ENCODE data around the gene SPATA13.

DNA sequence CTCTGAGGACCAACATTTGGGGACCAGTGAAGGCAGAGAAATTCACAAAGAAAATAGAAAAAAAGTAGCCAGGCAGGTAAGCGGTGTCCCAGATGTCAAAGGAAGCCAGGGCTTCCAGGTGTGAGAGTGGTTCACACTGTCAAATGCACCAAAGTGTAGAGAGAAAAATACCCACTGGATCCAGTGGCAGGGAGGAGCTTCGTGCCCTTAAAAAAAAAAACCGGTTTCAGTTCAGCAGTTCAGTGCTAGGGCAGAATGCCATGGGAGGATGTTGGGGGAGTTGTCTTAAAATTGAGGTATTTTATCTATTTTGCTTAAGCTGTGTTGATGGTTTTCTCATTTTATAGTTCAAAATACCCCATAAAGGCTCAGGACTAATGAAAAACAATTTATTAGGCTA is 101.0 kb downstream of the SPATA13 start:
- TF ChIP-seq POLR2AphosphoS5 (IDR thresholded peaks at IDR 0.05) (no peak), POLR2A (IDR thresholded peaks at IDR 0.05) (no peak)
- TF ChIP-seq, protein P1, sequence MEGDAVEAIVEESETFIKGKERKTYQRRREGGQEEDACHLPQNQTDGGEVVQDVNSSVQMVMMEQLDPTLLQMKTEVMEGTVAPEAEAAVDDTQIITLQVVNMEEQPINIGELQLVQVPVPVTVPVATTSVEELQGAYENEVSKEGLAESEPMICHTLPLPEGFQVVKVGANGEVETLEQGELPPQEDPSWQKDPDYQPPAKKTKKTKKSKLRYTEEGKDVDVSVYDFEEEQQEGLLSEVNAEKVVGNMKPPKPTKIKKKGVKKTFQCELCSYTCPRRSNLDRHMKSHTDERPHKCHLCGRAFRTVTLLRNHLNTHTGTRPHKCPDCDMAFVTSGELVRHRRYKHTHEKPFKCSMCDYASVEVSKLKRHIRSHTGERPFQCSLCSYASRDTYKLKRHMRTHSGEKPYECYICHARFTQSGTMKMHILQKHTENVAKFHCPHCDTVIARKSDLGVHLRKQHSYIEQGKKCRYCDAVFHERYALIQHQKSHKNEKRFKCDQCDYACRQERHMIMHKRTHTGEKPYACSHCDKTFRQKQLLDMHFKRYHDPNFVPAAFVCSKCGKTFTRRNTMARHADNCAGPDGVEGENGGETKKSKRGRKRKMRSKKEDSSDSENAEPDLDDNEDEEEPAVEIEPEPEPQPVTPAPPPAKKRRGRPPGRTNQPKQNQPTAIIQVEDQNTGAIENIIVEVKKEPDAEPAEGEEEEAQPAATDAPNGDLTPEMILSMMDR (IDR thresholded peaks at IDR 0.05), result no peak
